HG03039 (cell line): Measurements from ENCODE around the gene TMEM131L.

Experiments used
- ATAC-seq: cut with Tn5 transposase; IDR thresholded peaks from one replicate; pipeline ENCODE4 v1.9.1; 2021; ENCODE audit warnings: mild to moderate bottlenecking, moderate library complexity; ENCODE audit not compliant: unreplicated experiment

Gene TMEM131L

DNA sequence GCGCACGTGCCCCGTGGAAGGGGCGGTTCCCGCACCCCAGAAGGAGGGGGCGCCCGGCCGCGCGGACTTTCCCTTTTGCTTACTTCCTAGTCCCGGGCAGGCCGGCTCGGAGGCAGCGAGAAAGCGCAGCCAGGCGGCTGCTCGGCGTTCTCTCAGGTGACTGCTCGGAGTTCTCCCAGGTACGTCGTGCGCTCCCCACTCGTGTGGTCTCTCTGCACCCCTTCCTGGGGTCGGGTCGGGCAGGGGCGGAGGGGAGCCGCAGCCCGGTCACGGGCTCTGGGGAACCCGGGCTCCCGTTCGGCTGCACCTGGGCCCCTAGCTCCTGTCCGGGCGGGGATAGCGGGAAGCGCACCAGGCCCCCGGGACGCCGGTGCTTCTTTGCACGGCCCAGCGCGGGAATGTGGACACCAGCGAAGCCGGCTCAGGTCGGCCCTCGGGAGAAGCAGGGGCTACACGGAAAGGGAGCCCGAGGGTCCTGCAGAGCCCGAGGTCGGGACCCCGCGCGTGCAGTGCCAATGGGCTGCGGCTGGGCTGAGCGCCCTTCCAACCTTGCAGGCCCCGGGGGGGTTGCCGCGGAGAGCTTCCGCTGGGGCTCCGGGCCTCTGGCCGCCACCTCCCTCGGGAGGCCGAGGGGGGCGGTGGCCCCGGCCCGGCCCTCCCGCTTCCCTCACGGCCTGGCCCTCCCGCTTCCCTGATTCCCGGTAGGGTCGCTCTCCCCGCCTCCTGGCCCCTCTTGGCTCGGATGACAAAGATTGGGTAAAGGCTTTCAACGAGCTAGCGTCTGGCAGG is 218.2 kb downstream of the TMEM131L start, which contains the start of gene TLR2:
TLR2 (plus strand) TSS at position 99 of the 789 bp plus-strand sequence. CDS start 18,628 bp downstream, outside the sequence.
- ATAC-seq = peak; percentile 80

DNA sequence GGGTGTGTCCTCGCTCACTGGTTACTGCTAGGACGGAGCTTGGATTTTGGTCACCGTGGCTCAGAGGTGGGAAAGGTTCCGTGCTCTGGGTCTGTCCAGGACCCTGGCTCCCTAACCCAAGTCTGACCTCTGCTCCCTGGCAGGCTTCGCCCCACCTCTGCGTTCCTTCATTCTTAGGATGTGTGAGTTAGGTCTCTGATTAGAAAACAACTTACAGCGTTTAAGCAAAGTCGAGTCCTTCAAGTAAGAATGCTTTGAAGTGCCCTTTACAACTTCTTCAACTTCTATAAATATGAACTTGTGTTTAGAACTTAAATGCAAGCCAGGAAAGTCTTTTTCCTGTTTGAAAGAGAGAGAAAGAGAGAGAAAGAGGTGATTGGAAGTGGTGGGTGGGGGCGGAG is 218.8 kb downstream of the TMEM131L start:
- no peak for ATAC-seq
